Ectodermal cell (in vitro differentiated cells): ENCODE results near the gene SEZ6L2.

Experiments used
- H3K27ac ChIP-seq: 2 replicates; pipeline ENCODE4 v1.7.0; 2013; ENCODE audit warnings: mild to moderate bottlenecking, low read depth, low read length; ENCODE audit not compliant: insufficient read depth, poor library complexity, severe bottlenecking
- H3K27me3 ChIP-seq: 2 replicates; pipeline ENCODE4 v1.7.0; 2013; ENCODE audit warnings: mild to moderate bottlenecking, low read length; ENCODE audit not compliant: insufficient read depth, control insufficient read depth, poor library complexity, severe bottlenecking
- H3K36me3 ChIP-seq: one replicate; pipeline ENCODE4 v1.7.0; 2013; ENCODE audit warnings: low read length; ENCODE audit not compliant: control insufficient read depth, insufficient read depth
- H3K4me1 ChIP-seq: one replicate; pipeline ENCODE4 v1.7.0; 2013; ENCODE audit warnings: low read length; ENCODE audit not compliant: control insufficient read depth, insufficient read depth
- H3K4me3 ChIP-seq: 2 replicates; pipeline ENCODE4 v1.7.0; 2013; ENCODE audit warnings: low read depth, low read length, control low read depth; ENCODE audit not compliant: insufficient read depth
- H3K9me3 ChIP-seq: 2 replicates; pipeline ENCODE4 v1.7.0; 2013; ENCODE audit warnings: mild to moderate bottlenecking, low read length, moderate library complexity; ENCODE audit not compliant: control insufficient read depth
- WGBS, 2 experiments: methylation state at CpG; one replicate each; pipeline ENCODE4 v1.1.7; 2013; ENCODE audit warnings: missing lambda C conversion rate in 2 of 2; 5-methylcytosine and 5-hydroxymethylcytosine counted together

Gene SEZ6L2

GRCh38 chr16:29826342-29826695 lies 73.0 kb downstream of the SEZ6L2 start:
- Histone ChIP-seq H3K27me3 (no peaks in the 10 kb centered on the region), H3K36me3 (no peaks in the 10 kb centered on the region), H3K4me3 (no peak overlapping the region), H3K27ac (no peak overlapping the region), H3K9me3 (no peaks in the 10 kb centered on the region), H3K4me1 (peaks cover 8% of the 10 kb centered on the region)
- 92 to 97% methylated on average over 8 of the region's 8 CpGs for WGBS, 2 experiments

GRCh38 chr16:29825145-29826044 lies 74.0 kb downstream of the SEZ6L2 start:
- H3K27ac ChIP-seq: peak overlapping the region; percentile 69
- no peaks in the 10 kb centered on the region for H3K36me3 ChIP-seq
- no peak overlapping the region for H3K4me3 ChIP-seq
- no peaks in the 10 kb centered on the region for H3K9me3 ChIP-seq
- WGBS, 2 experiments: 82 to 85% methylated on average over 10 of the region's 10 CpGs
- H3K27me3 ChIP-seq: no peaks in the 10 kb centered on the region
- peaks cover 8% of the 10 kb centered on the region for H3K4me1 ChIP-seq

GRCh38 chr16:29824589-29825144 lies 74.7 kb downstream of the SEZ6L2 start:
- 94 to 95% methylated on average over 7 of the region's 7 CpGs for WGBS, 2 experiments
- H3K4me1 ChIP-seq: peaks cover 8% of the 10 kb centered on the region
- no peaks in the 10 kb centered on the region for H3K9me3 ChIP-seq
- H3K27me3 ChIP-seq: no peaks in the 10 kb centered on the region
- H3K27ac ChIP-seq: no peak overlapping the region
- H3K36me3 ChIP-seq: peaks cover 5% of the 10 kb centered on the region
- no peak overlapping the region for H3K4me3 ChIP-seq

GRCh38 chr16:29821643-29822115 lies 77.7 kb downstream of the SEZ6L2 start:
- Histone ChIP-seq H3K27ac (peak overlapping the region; percentile 6), H3K4me1 (peaks cover 17% of the 10 kb centered on the region)

More at GRCh38 chr16:29821643-29822115, 77.7 kb downstream of the SEZ6L2 start:
- no peaks in the 10 kb centered on the region for H3K9me3 ChIP-seq
- no peak overlapping the region for H3K4me3 ChIP-seq
- no peaks in the 10 kb centered on the region for H3K27me3 ChIP-seq
- peaks cover 20% of the 10 kb centered on the region for H3K36me3 ChIP-seq
- WGBS, 2 experiments: 92 to 93% methylated on average over 7 of the region's 7 CpGs
